Activated CD4-positive, alpha-beta T cell treated with anti-CD3 and anti-CD28 coated beads for 4 hours (primary cell): Measurements from ENCODE around the gene ZNF614.
"Not testable (repeated sequence)": the region's sequence is repeated elsewhere in the genome, so short reads cannot be mapped to it uniquely, and the experiment has no call there.

Experiments
- DNase-seq, 2 donors: peaks; one replicate each; pipeline ENCODE4 v3.0.0-alpha.2; 2020

Gene ZNF614

DNA sequence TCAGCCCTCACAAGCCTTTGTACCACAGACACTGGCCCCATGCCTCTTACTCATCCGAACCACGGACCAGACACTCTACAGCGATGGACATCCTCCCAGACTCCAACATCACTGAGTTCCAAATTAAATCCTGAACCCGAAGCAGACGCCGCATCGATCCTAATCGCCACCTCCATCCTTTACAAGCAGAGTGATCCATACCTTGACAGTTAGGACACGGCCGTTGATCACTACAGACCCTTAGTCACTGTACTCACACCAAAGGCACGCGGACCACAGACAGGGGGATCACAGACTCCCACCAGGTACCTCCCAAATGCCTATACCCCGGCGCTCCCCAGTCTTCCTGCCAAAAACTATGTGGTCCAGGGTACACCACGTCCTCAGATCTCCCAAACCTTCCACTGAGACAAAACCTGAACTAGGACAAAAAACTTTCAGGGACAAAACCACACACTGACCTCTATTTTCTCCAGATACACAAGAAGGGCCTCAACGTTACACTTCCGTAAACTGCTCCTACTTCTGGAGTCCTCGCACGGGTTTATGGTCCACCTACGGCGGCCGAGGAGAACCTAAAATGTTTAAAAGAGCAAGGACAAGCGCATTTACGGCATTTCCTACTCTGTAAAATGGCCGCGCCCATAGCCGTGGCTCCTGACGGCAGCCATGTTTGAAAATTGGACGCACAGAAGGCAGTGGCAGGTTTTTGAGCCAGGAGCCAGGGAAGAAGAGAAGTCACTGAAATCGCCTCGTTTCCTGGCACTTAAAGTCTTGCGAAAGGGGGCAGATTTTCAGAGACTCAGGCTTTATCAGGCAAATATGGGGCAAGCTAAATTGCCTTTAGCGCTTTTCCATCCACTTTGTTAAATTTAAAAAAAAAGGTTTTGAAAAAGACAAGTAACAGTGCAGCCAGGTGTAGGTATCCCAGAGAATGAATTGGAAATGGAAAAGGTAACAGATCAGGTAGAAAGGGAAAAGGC is 41.6 kb downstream of the ZNF614 start, which contains the start of gene ZNF350:
TSS of gene ZNF350 (minus strand) at position 532 of the 983 bp plus-strand sequence. CDS start 12,480 bp downstream, outside the sequence.
- peak; percentile 84 to 85 for DNase-seq

DNA sequence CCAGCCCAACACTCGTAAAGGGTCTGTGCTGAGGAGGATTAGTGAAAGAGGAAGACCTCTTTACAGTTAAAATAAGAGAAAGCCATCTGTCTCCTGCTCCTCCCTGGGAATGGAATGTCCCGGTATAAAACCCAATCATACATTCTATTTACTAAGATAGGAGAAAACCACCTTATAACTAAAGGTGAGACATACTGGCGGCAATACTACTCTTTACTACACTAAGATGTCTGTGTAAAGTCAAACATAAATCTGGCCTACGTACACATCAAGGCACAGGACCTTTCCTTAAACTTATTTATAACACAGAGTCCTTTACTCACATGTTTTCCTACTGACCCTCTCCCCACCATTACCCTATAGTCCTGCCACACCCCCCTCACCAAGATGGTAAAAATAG is 44.8 kb downstream of the ZNF614 start:
- DNase-seq: no peak

DNA sequence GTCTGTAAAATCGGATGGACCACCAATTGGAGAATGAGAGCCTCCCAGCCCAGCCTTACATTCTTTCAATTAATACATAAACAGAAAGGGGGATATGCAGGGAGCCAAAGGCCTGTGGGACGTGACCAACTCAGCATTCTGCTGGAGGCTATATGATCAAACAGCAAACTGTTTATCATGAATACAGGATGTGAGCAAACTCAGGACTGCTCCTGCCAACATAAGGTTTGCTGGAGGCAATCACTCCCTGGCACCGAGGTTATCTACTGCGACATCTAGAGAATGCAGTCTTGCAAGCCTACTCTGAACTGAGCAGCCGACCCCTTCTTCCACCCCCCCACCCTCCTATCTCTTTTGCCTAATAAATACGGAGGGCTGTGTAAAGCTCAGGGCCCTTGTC is 47.3 kb downstream of the ZNF614 start:
- not testable (repeated sequence) for DNase-seq

DNA sequence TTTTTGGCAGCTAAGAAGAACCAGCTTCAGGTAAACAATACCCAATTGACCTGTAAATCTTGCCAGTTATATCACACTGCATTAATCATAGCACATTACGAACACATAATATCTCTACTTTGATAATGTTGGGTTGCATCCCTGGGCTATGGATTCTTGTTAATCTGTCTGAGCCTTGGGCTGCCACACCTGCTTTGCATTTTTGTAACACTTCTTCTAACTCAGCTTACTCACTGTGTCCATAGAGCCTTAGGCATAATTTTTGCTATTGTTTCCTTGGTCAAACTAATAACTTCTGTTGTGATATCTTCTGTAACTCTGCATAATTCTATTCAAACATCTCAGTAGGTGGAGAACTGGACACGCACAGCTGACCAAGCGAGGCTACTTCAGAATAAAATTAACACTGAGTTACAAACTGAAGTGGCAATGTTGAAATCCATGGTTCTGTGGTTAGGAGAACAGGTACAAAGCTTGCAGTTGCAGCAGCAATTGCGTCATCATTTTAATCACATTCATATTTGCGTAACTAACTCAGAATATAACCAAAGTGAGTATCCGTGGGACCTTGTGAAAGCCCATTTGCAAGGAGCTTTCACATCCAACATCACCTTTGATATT is 48.0 kb downstream of the ZNF614 start:
- no peak for DNase-seq

DNA sequence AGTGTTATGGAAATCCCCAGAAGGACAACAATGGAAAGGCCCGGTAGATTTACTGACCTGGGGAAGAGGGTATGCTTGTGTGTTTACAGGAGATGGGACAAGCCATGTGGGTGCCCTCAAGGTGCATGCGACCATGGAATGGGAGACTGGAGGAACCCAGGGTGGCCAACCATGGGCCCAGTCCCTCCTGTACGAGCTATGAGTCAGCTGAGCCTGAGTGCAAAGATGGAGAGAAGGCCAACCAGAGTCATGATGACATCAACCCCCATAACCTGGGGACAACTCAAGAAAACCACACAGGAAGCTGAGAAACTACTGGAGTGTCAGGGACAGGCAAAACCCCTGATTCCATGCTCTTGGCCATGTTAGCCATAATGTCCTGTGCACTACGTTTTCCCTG is 49.3 kb downstream of the ZNF614 start:
- no peak for DNase-seq

DNA sequence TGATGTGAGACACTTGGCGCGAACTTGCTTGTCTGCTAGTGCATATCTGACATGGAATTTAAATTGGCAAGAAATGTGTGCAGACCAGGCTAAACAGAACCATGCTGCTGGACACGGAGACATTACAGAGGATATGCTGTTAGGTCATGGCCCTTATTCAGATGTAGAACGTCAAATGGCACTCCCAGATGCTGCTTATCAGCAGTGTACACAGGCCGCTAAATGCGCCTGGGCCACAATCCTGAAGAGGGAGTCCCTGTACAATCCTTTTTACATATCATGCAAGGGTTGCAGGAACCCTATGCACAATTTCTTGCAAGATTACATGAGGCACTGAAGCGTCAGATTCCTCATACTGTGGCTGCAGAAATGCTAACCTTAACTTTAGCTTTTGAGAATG is 50.8 kb downstream of the ZNF614 start:
- DNase-seq: no peak

DNA sequence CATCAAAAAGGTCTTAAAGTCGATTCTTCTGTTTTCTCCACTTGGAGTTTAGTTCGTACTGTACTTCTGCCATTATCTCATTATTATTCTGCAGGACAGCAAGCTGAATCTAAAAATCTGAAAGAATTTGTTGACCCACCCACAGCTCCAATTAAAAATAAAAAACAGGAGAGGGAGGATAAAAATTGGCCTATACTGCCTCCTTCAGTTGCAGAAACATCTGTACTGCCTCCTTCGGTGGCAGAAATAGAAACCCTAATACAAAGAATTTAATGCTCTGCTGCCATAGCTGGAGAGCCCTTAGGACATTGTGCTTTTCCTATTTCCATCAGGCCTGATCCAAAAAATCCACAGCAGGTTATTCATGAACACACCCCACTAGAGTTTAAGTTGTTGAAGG is 51.3 kb downstream of the ZNF614 start:
- no peak for DNase-seq

DNA sequence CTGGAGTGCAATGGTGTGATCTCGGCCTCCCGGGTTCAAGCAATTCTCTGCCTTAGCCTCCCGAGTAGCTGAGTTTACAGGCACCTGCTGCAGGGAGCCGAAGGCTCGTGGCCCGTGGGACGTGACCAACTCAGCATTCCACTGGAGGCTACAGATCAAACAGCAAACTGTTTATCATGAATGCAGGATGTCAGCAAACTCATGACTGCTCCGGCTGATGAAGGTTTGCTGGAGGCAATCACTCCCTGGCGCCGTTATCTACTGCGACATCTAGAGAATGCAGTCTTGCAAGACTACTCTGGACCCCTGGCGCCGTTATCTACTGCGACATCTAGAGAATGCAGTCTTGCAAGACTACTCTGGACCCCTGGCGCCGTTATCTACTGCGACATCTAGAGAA is 52.4 kb downstream of the ZNF614 start:
- not testable (repeated sequence) for DNase-seq

DNA sequence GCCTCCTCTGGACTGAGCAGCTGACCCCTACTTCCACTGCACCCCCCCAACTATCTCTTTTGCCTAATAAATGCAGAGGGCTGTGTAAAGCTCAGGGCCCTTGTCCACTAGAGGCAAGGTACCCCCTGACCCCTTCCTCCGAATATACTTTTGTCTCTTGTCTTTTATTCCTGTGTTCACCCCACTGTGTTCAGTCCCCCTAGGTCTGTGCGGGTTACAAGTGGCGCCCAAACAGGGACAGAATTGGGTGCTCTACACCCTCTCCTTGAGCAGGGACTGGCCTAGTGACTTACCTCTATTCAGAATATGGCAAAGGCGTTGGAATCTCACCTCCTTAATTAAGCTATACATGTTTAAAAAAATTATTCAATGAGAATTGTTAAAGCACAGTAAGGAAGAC is 56.6 kb downstream of the ZNF614 start:
- no peak for DNase-seq

DNA sequence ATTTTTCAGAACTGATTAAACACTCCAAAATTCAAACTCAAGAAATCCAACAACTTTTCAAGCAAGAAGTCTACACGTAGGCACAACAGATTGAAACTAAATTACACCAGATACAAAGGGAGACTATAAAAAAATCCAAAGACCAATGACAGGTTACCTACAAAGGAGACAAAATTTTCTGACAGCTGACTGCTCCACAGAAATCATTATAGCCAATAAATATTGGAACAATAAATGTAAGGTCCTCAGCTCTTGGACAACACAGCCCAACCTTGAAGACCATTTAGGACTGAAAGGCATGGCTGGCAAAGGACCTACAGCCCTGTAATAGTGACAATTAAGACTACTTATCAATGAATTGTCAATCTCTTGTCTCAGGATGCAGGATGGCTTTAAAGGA is 57.5 kb downstream of the ZNF614 start:
- no peak for DNase-seq

DNA sequence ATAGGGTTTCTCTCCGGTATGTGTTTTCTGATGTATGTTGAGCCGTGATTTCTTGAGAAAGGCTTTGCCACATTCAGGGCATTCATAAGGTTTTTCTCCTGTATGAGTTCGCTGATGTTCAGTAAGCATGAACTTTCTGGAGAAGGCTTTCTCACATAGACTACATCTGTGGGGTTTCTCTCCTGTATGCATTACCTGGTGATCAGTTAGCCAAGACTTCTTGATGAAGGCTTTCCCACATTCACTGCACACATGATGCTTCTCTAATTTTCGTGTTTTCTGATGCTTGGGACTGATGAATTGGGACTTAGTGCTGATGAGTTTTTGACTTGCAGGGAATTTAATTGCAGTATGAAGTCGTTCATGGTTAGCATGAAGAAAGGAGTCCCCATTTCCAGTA is 62.6 kb downstream of the ZNF614 start:
- DNase-seq: no peak
